ENCODE results near the gene SH3BP5.

Gene SH3BP5

DNA sequence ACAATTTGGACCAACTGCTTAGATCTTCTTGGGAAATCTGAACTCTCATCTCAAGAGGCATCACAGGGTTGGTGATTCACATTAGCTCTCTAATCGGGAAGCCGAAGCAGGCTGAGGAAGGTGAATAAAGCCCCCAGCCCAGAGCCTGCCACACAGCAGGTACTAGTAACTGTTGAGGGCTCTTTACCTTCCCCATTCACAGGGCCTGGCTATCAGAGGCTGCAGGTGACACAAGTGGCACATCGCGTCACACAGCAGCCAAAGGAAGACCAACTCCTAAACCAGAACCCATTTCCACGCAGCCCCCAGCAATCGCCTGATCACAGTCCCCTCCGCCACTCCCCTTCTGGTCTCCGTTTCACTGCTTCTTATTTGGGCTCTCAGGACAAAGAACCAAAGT lies 29.2 kb downstream of the SH3BP5 start:
- DNase-seq (ENCODE audit: low read depth), result no peak
- no peak for TF ChIP-seq CTCF (IDR thresholded peaks at IDR 0.05; ENCODE audit: low read depth, low read length, missing control alignments)
- no peak overlapping the region for H3K4me3 ChIP-seq (ENCODE audit: low read depth, low read length)

DNA sequence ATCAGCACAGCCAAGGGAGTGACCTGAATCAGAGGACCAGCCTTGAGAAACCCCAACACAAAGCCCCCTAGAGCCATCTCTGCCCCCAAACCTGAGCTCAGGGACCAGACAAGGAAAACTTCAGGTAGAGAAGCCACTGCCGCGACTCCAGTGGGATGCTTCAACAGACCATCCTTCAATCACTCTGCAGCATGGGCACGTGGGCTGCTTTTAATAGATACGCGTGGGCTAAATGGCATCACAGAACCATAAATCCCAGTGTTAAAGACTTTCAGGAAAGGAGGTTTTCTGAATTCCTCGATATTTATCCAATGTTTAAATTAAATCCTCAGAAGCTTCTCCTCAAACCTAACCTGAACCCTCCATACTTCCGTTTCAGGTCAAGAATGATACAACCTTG lies 30.6 kb downstream of the SH3BP5 start:
- TF ChIP-seq CTCF (IDR thresholded peaks at IDR 0.05; ENCODE audit: low read depth, low read length, missing control alignments), result no peak
- H3K4me3 ChIP-seq (ENCODE audit: low read depth, low read length), result no peak overlapping the region
- no peak for DNase-seq (ENCODE audit: low read depth)

DNA sequence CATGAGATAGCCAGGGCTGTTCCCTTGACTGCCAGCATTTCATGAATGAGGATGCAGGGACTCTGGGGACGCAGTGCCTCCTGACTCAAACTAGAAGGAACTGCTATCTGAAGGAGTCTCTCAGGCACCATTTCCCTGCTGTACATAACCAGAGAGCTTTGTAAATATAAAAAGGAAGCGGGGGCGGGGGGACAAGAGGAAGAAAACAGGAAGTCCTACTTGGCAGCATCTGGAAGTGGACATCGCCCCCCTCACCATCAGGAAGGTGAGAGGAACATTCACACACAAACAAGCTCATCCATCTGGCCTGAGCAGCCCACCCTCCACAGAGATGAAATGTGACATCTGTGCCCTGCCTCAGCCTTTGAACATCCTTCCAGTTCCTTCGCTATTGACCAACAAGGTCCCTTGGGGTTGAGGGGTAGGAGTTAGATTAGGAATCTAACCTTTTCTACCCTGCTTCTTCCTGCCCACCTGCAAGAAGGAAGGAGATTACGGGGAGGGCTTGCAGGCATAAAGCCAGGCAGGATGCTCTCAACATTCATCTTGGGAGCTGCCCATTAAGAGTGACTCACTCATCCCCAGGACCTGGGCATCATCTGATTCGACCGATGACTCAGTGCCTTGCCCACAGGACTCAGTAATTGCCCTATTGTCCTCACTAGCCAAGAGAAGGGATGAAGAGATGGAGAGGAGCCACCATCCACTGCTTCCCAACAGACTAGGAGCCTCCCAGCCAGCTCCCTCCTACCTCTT lies 31.9 kb downstream of the SH3BP5 start:
- no peak for TF ChIP-seq CTCF (IDR thresholded peaks at IDR 0.05; ENCODE audit: low read depth, low read length, missing control alignments)
- DNase-seq (ENCODE audit: low read depth), result no peak
- H3K4me3 ChIP-seq (ENCODE audit: low read depth, low read length), result no peak overlapping the region

DNA sequence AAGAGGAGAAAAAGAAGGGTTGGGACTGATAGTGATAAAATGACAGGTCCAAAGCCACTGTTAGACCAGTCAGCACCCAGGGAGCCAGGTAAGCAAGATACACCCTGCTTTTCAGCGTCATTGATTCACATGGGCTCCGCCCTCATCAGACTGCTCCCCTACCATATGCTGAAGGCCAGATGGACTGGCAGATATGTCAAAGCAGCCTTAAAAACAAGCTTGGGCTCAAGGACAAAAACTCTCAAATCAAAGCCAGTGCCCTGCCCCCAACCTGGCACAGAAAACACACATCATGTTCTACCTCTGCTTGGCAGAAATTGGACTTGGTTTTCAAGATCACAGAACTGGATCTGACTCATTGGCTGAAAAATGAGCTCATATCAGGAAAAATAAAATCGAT lies 33.4 kb downstream of the SH3BP5 start:
- TF ChIP-seq CTCF (IDR thresholded peaks at IDR 0.05; ENCODE audit: low read depth, low read length, missing control alignments), result no peak
- DNase-seq (ENCODE audit: low read depth), result no peak
- H3K4me3 ChIP-seq (ENCODE audit: low read depth, low read length), result no peak overlapping the region

DNA sequence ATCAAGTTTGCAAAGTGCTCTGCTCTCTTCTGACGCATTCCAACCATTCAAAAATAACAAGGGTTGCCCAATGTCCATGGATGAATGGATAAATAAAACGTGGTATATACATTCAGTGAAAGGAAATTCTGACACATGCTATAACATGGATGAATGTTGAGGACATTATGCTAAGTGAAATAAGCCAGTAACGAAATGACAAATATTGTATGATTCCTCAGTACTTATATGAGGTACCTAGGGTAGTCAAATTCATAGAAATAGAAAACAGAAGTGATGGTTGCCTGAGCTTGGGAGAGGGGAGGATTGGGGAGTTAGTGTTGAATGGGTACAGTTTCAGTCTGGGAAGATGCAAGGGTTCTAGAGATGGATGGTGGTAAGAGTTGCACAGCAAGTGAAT lies 33.9 kb downstream of the SH3BP5 start:
- TF ChIP-seq CTCF (IDR thresholded peaks at IDR 0.05; ENCODE audit: low read depth, low read length, missing control alignments), result no peak
- DNase-seq (ENCODE audit: low read depth), result no peak
- H3K4me3 ChIP-seq (ENCODE audit: low read depth, low read length), result no peak overlapping the region

GRCh38 chr3:15297608-15298350 lies 34.6 kb downstream of the SH3BP5 start:
- no peak for TF ChIP-seq CTCF (IDR thresholded peaks at IDR 0.05; ENCODE audit: low read depth, low read length, missing control alignments)
- no peak overlapping the region for H3K4me3 ChIP-seq (ENCODE audit: low read depth, low read length)
- DNase-seq (ENCODE audit: low read depth), result no peak

Measured in GM12864 (cell line).